ENCODE results near the gene KCNQ2. TPM values are rescaled to one million over a fixed set of nuclear protein-coding genes. Genes with fewer than 3 reads are reported as not detected.

The KCNQ2 gene
- total RNA-seq, 1 experiment from 2014 or later = 0.25 TPM

- CTCF ChIA-PET = no interaction called here
- no peaks in the 10 kb centered on the region for H3K36me3 Mint-ChIP-seq (ENCODE audit: insufficient read depth, unreplicated experiment)
- H3K9me3 Mint-ChIP-seq (ENCODE audit: unreplicated experiment) = peaks cover 32% of the 10 kb centered on the region
- H3K27me3 ChIP-seq (replicated peaks; ENCODE audit: control insufficient read depth, insufficient read depth, low read length) = peaks cover 2% of the 10 kb centered on the region; the same call in 1 of the 2 replicates
- H3K4me3 ChIP-seq (ENCODE audit: low read depth, low read length) = no peak overlapping the region
- peaks cover 20% of the 10 kb centered on the region for H3K9me3 ChIP-seq
- no peaks in the 10 kb centered on the region for H3K4me1 Mint-ChIP-seq (ENCODE audit: low read depth, unreplicated experiment)
- no peak for TF ChIP-seq CTCF (IDR thresholded peaks at IDR 0.05; ENCODE audit: insufficient read depth in 1 of 2, low read depth in 1 of 2, low read length in 1 of 2, severe bottlenecking in 1 of 2, unreplicated experiment in 1 of 2)
- no TSS peak for BruUV-seq (replicated peaks)
- peaks cover 35% of the 10 kb centered on the region for H3K27me3 Mint-ChIP-seq (ENCODE audit: insufficient read depth, unreplicated experiment)
- no peaks in the 10 kb centered on the region for H3K4me1 ChIP-seq
- no peaks in the 10 kb centered on the region for H3K36me3 ChIP-seq (ENCODE audit: control insufficient read depth, insufficient read depth, low read length)
- no peak for DNase-seq
- no peak overlapping the region for H3K4me3 Mint-ChIP-seq (ENCODE audit: unreplicated experiment)
- intact Hi-C loops (cut with micrococcal nuclease; ENCODE audit: unreplicated experiment) = no loop called here
- no peak overlapping the region for H3K27ac Mint-ChIP-seq (ENCODE audit: unreplicated experiment)
- POLR2A ChIA-PET = no interaction called here
Observed at GRCh38 chr20:63394069-63394919, 78.2 kb downstream of the KCNQ2 start.

- Histone ChIP-seq H3K9me3 (peaks cover 24% of the 10 kb centered on the region), H3K27me3 (replicated peaks; ENCODE audit: control insufficient read depth, insufficient read depth, low read length) (peaks cover 2% of the 10 kb centered on the region; the same call in 1 of the 2 replicates), H3K4me1 (no peaks in the 10 kb centered on the region), H3K4me3 (ENCODE audit: low read depth, low read length) (no peak overlapping the region), H3K36me3 (ENCODE audit: control insufficient read depth, insufficient read depth, low read length) (no peaks in the 10 kb centered on the region)
- Mint-ChIP-seq H3K27me3 (ENCODE audit: insufficient read depth, unreplicated experiment) (peaks cover 33% of the 10 kb centered on the region), H3K4me1 (ENCODE audit: low read depth, unreplicated experiment) (no peaks in the 10 kb centered on the region), H3K36me3 (ENCODE audit: insufficient read depth, unreplicated experiment) (no peaks in the 10 kb centered on the region), H3K27ac (ENCODE audit: unreplicated experiment) (no peak overlapping the region), H3K9me3 (ENCODE audit: unreplicated experiment) (peaks cover 32% of the 10 kb centered on the region), H3K4me3 (ENCODE audit: unreplicated experiment) (no peak overlapping the region)
- ChIA-PET POLR2A (no interaction called here), CTCF (no interaction called here)
- no TSS peak for BruUV-seq (replicated peaks)
- no peak for TF ChIP-seq CTCF (IDR thresholded peaks at IDR 0.05; ENCODE audit: insufficient read depth in 1 of 2, low read depth in 1 of 2, low read length in 1 of 2, severe bottlenecking in 1 of 2, unreplicated experiment in 1 of 2)
- intact Hi-C loops (cut with micrococcal nuclease; ENCODE audit: unreplicated experiment) = no loop called here
- no peak for DNase-seq
Observed at GRCh38 chr20:63393566-63393965, 78.9 kb downstream of the KCNQ2 start.

GRCh38 chr20:63392465-63393365, 79.7 kb downstream of the KCNQ2 start:
- no peak for DNase-seq
- peaks cover 27% of the 10 kb centered on the region for H3K27me3 Mint-ChIP-seq (ENCODE audit: insufficient read depth, unreplicated experiment)
- BruUV-seq (replicated peaks) = no TSS peak
- intact Hi-C loops (cut with micrococcal nuclease; ENCODE audit: unreplicated experiment) = no loop called here
- H3K4me3 ChIP-seq (ENCODE audit: low read depth, low read length) = no peak overlapping the region
- H3K4me1 Mint-ChIP-seq (ENCODE audit: low read depth, unreplicated experiment) = no peaks in the 10 kb centered on the region
- peaks cover 4% of the 10 kb centered on the region for H3K36me3 Mint-ChIP-seq (ENCODE audit: insufficient read depth, unreplicated experiment)
- 0 out of 2 replicates have a peak, but pooled peaks cover 2% of the 10 kb centered on the region for H3K27me3 ChIP-seq (replicated peaks; ENCODE audit: control insufficient read depth, insufficient read depth, low read length)
- H3K9me3 Mint-ChIP-seq (ENCODE audit: unreplicated experiment) = peaks cover 39% of the 10 kb centered on the region
- no peak for TF ChIP-seq CTCF (IDR thresholded peaks at IDR 0.05; ENCODE audit: insufficient read depth in 1 of 2, low read depth in 1 of 2, low read length in 1 of 2, severe bottlenecking in 1 of 2, unreplicated experiment in 1 of 2)
- no peak overlapping the region for H3K4me3 Mint-ChIP-seq (ENCODE audit: unreplicated experiment)
- peaks cover 31% of the 10 kb centered on the region for H3K9me3 ChIP-seq
- H3K4me1 ChIP-seq = no peaks in the 10 kb centered on the region
- no peaks in the 10 kb centered on the region for H3K36me3 ChIP-seq (ENCODE audit: control insufficient read depth, insufficient read depth, low read length)
- POLR2A ChIA-PET = no interaction called here
- H3K27ac Mint-ChIP-seq (ENCODE audit: unreplicated experiment) = no peak overlapping the region
- CTCF ChIA-PET = no interaction called here

Data from Caco-2 (cell line).